Spleen (tissue), 7 donors: ENCODE measurements around the gene KIF17.

Source experiments
- POLR2A ChIP-seq, 3 donors: fragments of 450-650 bp; IDR thresholded peaks; one replicate each; pipeline ENCODE4 v1.5.1; 2017; ENCODE audit warnings: antibody characterized with exemption in 3 of 3, mild to moderate bottlenecking in 1 of 3
- POLR2AphosphoS5 ChIP-seq, 3 donors: sonication (generic); formaldehyde crosslinking; IDR thresholded peaks; one replicate each; pipeline ENCODE4 v1.5.1; 2017; ENCODE audit warnings: antibody characterized with exemption in 3 of 3
- TF ChIP-seq, protein P1 (sequence below), 11 experiments: fragments of 200-600 bp in 7 of 11; fragments of 450-650 bp in 4 of 11; sonication (generic) in 4 of 11; IDR thresholded peaks in 8 of 11; conservative IDR thresholded peaks in 3 of 11; 1 replicate in 7 of 11; 2 replicates in 4 of 11; pipeline versions ENCODE4 v1.4.0 to v1.8.0; 2016 to 2021; ENCODE audit warnings: antibody characterized with exemption in 11 of 11, inconsistent platforms in 4 of 11, mild to moderate bottlenecking in 1 of 11
- donor health status: DM: no; HTN: no; CAD: no; lungs with moderate emphysema.
- donor health status: DM: no; HTN: no; CAD: no.
- donor health status: DM: no; HTN: no; CAD: no.

DNA sequence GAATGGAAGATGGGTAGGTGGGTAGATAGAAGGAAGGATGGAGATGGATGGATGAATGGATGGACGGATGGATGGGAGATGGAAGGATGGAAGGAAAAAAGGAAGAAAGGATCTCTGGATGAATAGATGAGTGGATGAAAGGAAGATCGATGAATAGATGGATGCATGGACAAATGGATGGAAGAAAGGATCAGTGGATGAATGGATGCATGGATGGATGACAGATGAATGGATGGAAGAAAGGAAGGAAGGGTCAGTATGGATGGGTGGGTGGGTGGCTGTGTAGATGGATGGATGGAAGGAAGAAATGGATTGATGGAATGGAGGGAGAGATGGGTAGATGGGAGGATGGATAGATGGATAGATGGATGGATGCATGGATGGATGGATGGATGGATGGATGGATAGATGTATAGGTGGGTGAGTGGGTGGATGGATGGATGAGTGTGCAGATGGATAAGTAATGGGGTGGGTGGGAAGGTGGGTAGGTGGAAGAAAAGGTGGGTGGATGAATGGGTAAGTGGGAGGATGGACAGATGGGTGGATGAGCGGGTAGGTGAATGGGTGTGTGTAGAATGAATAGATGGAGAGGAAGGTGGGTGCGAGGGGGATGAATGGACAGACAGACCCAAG is 14.6 kb downstream of the KIF17 start:
- TF ChIP-seq, protein P1, sequence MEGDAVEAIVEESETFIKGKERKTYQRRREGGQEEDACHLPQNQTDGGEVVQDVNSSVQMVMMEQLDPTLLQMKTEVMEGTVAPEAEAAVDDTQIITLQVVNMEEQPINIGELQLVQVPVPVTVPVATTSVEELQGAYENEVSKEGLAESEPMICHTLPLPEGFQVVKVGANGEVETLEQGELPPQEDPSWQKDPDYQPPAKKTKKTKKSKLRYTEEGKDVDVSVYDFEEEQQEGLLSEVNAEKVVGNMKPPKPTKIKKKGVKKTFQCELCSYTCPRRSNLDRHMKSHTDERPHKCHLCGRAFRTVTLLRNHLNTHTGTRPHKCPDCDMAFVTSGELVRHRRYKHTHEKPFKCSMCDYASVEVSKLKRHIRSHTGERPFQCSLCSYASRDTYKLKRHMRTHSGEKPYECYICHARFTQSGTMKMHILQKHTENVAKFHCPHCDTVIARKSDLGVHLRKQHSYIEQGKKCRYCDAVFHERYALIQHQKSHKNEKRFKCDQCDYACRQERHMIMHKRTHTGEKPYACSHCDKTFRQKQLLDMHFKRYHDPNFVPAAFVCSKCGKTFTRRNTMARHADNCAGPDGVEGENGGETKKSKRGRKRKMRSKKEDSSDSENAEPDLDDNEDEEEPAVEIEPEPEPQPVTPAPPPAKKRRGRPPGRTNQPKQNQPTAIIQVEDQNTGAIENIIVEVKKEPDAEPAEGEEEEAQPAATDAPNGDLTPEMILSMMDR (IDR thresholded peaks at IDR 0.05 in 8 of 11, conservative IDR thresholded peaks at IDR 0.05 in 3 of 11): no peak
- no peak for TF ChIP-seq POLR2AphosphoS5 (IDR thresholded peaks at IDR 0.05)
- TF ChIP-seq POLR2A (IDR thresholded peaks at IDR 0.05): no peak
